22Rv1 (cell line): ENCODE data around the gene PAQR8.
"Not testable (repeated sequence)": the region's sequence is repeated elsewhere in the genome, so short reads cannot be mapped to it uniquely, and the experiment has no call there.

Source experiments
- H3K27ac ChIP-seq: fragments of 450-650 bp; 2 replicates; pipeline ENCODE4 v1.5.1; 2017
- ZFX ChIP-seq: fragments of 450-650 bp; IDR thresholded peaks from 2 replicates; pipeline ENCODE4 v1.6.1; 2017; ENCODE audit warnings: antibody characterized with exemption, borderline replicate concordance
- TF ChIP-seq, protein P1 (sequence below): fragments of 450-650 bp; IDR thresholded peaks from 2 replicates; pipeline ENCODE4 v1.5.1; 2017; ENCODE audit warnings: mild to moderate bottlenecking

PAQR8 gene

GRCh38 chr6:52419809-52420667 lies 58.1 kb downstream of the PAQR8 start, which contains the start of gene EFHC1:
Gene EFHC1, plus strand, starts transcription at chr6:52420342. Its CDS starts 69 bp downstream, at chr6:52420411.
- H3K27ac ChIP-seq, result peak within 1 kb of the TSS; percentile 77
- TF ChIP-seq, protein P1, sequence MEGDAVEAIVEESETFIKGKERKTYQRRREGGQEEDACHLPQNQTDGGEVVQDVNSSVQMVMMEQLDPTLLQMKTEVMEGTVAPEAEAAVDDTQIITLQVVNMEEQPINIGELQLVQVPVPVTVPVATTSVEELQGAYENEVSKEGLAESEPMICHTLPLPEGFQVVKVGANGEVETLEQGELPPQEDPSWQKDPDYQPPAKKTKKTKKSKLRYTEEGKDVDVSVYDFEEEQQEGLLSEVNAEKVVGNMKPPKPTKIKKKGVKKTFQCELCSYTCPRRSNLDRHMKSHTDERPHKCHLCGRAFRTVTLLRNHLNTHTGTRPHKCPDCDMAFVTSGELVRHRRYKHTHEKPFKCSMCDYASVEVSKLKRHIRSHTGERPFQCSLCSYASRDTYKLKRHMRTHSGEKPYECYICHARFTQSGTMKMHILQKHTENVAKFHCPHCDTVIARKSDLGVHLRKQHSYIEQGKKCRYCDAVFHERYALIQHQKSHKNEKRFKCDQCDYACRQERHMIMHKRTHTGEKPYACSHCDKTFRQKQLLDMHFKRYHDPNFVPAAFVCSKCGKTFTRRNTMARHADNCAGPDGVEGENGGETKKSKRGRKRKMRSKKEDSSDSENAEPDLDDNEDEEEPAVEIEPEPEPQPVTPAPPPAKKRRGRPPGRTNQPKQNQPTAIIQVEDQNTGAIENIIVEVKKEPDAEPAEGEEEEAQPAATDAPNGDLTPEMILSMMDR, result no peak
- TF ChIP-seq ZFX, result no peak

DNA sequence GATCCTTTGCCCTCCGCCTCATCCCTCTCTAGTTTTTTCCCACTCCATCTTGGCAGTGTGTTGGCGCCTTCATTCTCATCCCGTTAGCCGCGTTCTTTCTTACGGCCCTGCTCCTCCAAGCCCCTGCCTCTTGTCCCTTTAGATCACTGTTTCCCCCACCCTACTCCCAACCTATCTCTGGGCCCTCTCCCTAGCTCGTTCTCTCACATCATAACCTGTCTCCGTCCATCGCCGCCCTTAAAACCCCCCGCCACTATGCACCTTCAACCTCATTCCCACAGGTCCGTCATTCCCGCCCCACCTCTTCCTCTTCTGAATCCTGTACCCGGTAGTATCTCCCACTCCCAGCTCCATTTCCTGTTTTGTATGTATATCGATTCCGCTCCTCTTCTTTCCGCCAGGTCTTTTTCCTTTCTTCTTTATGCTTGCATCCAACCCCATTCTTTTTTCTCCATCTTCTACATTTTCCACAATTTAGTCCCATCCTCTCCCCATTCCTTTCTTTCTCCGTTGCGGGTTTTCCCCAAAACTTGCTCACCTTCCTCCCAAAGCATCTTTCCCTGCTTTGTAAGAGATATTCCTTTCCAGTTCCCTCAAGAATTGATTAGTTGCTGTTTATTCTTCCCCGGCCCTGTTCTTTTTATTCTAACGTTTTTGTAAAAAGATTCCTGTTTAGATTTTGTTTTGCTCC lies 58.9 kb downstream of the PAQR8 start:
- no peak for TF ChIP-seq ZFX
- TF ChIP-seq, protein P1, result no peak
- peak overlapping the region; percentile 77 for H3K27ac ChIP-seq

DNA sequence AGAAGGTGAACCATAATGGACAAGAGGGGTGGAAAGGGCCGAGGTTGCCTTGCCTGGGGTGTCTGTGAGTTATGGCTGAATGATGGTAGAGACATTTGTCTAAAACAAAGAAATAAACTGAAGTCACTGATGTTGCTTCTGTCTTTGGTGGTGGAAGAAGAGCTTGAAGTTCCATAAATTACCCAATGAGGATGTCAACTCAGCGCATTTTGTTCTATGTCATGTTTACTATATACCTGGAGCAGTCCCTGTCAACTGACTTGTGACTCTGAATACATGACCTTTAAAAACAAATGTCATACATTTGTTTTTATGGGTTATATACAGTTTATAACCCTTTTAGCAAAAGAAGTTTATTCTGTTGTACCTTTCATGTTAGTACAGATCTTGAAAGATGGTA lies 60.2 kb downstream of the PAQR8 start:
- TF ChIP-seq ZFX, result no peak
- TF ChIP-seq, protein P1, result no peak
- no peak overlapping the region for H3K27ac ChIP-seq

GRCh38 chr6:52423448-52423847 lies 61.5 kb downstream of the PAQR8 start:
- no peak overlapping the region for H3K27ac ChIP-seq
- TF ChIP-seq, protein P1, result no peak
- no peak for TF ChIP-seq ZFX

DNA sequence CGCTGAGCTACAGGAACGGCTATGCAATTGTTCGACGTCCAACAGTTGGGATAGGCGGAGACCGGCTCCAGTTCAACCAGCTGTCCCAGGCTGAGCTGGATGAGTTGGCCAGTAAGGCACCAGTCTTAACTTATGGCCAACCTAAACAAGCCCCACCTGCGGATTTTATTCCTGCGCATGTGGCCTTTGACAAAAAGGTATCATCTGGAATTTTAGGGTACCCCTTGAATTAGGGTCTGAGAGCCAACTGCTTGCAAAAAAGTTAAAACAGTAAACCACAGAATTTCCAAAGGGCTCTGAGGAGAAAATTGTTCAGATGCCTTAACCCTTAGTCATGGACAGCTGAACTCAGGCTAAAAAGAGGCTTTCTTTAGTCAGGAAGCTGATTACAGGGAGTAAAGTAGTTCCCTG lies 62.0 kb downstream of the PAQR8 start:
- TF ChIP-seq, protein P1, result no peak
- TF ChIP-seq ZFX, result no peak
- H3K27ac ChIP-seq, result no peak overlapping the region

DNA sequence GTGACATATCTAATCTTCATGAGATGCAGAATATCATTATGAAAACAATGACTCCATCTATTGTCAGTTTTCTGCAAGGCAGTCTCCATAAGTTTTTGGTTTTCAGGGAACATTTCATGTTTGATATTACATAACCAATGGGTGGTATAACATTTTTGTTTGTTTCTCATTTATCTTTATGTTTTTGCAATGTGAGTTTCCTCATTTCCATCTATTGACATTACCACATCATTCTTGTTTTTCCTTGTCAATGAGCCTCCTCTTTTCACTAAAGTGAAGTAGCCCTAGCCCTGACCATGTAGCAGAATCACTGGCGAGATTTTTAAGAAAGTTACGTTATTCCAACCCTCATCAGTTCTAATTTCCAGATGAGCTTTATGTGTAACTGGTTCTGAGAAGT lies 62.6 kb downstream of the PAQR8 start:
- H3K27ac ChIP-seq, result no peak overlapping the region
- no peak for TF ChIP-seq ZFX
- TF ChIP-seq, protein P1, result no peak

DNA sequence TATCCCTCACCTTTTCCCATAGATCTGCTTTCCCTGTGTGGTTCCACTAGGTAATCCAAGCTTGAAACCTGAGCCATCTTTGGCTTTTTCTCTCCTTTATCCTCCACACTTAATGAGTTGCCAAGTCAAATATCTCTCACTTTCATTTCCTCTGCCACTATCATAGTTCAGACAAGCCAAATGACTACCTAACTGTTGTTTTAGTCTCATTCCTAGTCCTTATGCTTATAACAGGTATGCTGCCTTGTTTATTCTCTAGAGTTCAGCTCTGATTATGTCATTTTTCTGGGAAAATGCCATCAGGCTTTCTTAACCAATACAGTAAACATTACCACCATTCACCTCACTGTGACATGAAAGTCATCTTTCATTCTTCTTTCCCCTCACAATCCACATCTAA lies 64.7 kb downstream of the PAQR8 start:
- TF ChIP-seq, protein P1, result no peak
- TF ChIP-seq ZFX, result no peak
- H3K27ac ChIP-seq, result no peak overlapping the region

GRCh38 chr6:52433294-52433693 lies 71.3 kb downstream of the PAQR8 start:
- H3K27ac ChIP-seq, result not testable (repeated sequence)
